Mononuclear cell (primary cell): ENCODE data around the gene DIAPH3. TPM values are rescaled to one million over a fixed set of nuclear protein-coding genes. Genes with fewer than 3 reads are reported as not detected.
"Not testable (repeated sequence)": the region's sequence is repeated elsewhere in the genome, so short reads cannot be mapped to it uniquely, and the experiment has no call there.

Experiments
- H3K27me3 ChIP-seq: 2 replicates; pipeline ENCODE4 v1.6.0; 2011; ENCODE audit warnings: low read length, control low read depth; ENCODE audit not compliant: insufficient read depth
- H3K4me1 ChIP-seq: 2 replicates; pipeline ENCODE4 v1.5.1; 2011; ENCODE audit warnings: mild to moderate bottlenecking, low read length, control low read depth; ENCODE audit not compliant: insufficient read depth
- H3K4me3 ChIP-seq: 2 replicates; pipeline ENCODE4 v1.5.1; 2011; ENCODE audit warnings: mild to moderate bottlenecking, low read length, moderate library complexity
- H3K9me3 ChIP-seq: 2 replicates; pipeline ENCODE4 v1.5.1; 2011; ENCODE audit warnings: low read depth, mild to moderate bottlenecking, control low read depth, low read length
- total RNA-seq: library from RNA; depleted of rRNA; stranded (reverse); fragments of >200 nt; gene quantifications from one replicate; pipeline ENCODE4 v1.2.3, GENCODE V29; 2012

Gene DIAPH3
- total RNA-seq, 1 donor = 0.21 TPM

GRCh38 chr13:60094385-60095088 is 69.2 kb downstream of the DIAPH3 start:
- Histone ChIP-seq H3K4me3 (no peak overlapping the region), H3K4me1 (no peaks in the 10 kb centered on the region), H3K27me3 (no peaks in the 10 kb centered on the region), H3K9me3 (no peaks in the 10 kb centered on the region)

GRCh38 chr13:60093425-60094019 is 70.2 kb downstream of the DIAPH3 start:
- Histone ChIP-seq H3K4me3 (no peak overlapping the region), H3K4me1 (no peaks in the 10 kb centered on the region), H3K9me3 (no peaks in the 10 kb centered on the region), H3K27me3 (no peaks in the 10 kb centered on the region)

- Histone ChIP-seq H3K4me3 (no peak overlapping the region), H3K9me3 (no peaks in the 10 kb centered on the region), H3K27me3 (no peaks in the 10 kb centered on the region), H3K4me1 (no peaks in the 10 kb centered on the region)
Measured at GRCh38 chr13:60091573-60091972, 72.2 kb downstream of the DIAPH3 start.

- Histone ChIP-seq H3K4me1 (no peaks in the 10 kb centered on the region), H3K9me3 (no peaks in the 10 kb centered on the region), H3K4me3 (no peak overlapping the region), H3K27me3 (no peaks in the 10 kb centered on the region)
Measured at GRCh38 chr13:60090574-60090973, 73.2 kb downstream of the DIAPH3 start.

GRCh38 chr13:60083780-60084179 is 79.9 kb downstream of the DIAPH3 start:
- not testable (repeated sequence) for H3K4me3 ChIP-seq, H3K4me1 ChIP-seq, H3K9me3 ChIP-seq, H3K27me3 ChIP-seq

GRCh38 chr13:60080850-60081249 is 82.9 kb downstream of the DIAPH3 start:
- no peak overlapping the region for H3K4me3 ChIP-seq
- no peaks in the 10 kb centered on the region for H3K9me3 ChIP-seq
- no peaks in the 10 kb centered on the region for H3K27me3 ChIP-seq

GRCh38 chr13:60078226-60078625 is 85.5 kb downstream of the DIAPH3 start:
- no peak overlapping the region for H3K4me3 ChIP-seq
- no peaks in the 10 kb centered on the region for H3K9me3 ChIP-seq
- no peaks in the 10 kb centered on the region for H3K4me1 ChIP-seq
- H3K27me3 ChIP-seq = no peaks in the 10 kb centered on the region

More at GRCh38 chr13:60080850-60081249, 82.9 kb downstream of the DIAPH3 start:
- no peaks in the 10 kb centered on the region for H3K4me1 ChIP-seq

GRCh38 chr13:60075850-60076249 is 87.9 kb downstream of the DIAPH3 start:
- H3K4me1 ChIP-seq = no peaks in the 10 kb centered on the region
- H3K27me3 ChIP-seq = no peaks in the 10 kb centered on the region
- no peak overlapping the region for H3K4me3 ChIP-seq
- H3K9me3 ChIP-seq = no peaks in the 10 kb centered on the region

- Histone ChIP-seq H3K4me1 (no peaks in the 10 kb centered on the region), H3K4me3 (no peak overlapping the region), H3K27me3 (no peaks in the 10 kb centered on the region), H3K9me3 (no peaks in the 10 kb centered on the region)
Measured at GRCh38 chr13:60074397-60074796, 89.3 kb downstream of the DIAPH3 start.

- Histone ChIP-seq H3K4me3 (no peak overlapping the region), H3K27me3 (no peaks in the 10 kb centered on the region), H3K9me3 (no peaks in the 10 kb centered on the region), H3K4me1 (no peaks in the 10 kb centered on the region)
Measured at GRCh38 chr13:60066226-60066625, 97.5 kb downstream of the DIAPH3 start.

- Histone ChIP-seq H3K27me3 (no peaks in the 10 kb centered on the region), H3K4me1 (no peaks in the 10 kb centered on the region), H3K9me3 (no peaks in the 10 kb centered on the region), H3K4me3 (no peak overlapping the region)
Measured at GRCh38 chr13:60062502-60062901, 101.2 kb downstream of the DIAPH3 start.

GRCh38 chr13:60061737-60062136 is 102.0 kb downstream of the DIAPH3 start:
- Histone ChIP-seq H3K4me1 (no peaks in the 10 kb centered on the region), H3K9me3 (no peaks in the 10 kb centered on the region), H3K27me3 (no peaks in the 10 kb centered on the region), H3K4me3 (no peak overlapping the region)

GRCh38 chr13:60051754-60052285 is 111.9 kb downstream of the DIAPH3 start:
- H3K27me3 ChIP-seq = no peaks in the 10 kb centered on the region
- no peaks in the 10 kb centered on the region for H3K4me1 ChIP-seq
- no peak overlapping the region for H3K4me3 ChIP-seq
- no peaks in the 10 kb centered on the region for H3K9me3 ChIP-seq

GRCh38 chr13:60048353-60048752 is 115.4 kb downstream of the DIAPH3 start:
- not testable (repeated sequence) for H3K4me1 ChIP-seq, H3K27me3 ChIP-seq, H3K9me3 ChIP-seq, H3K4me3 ChIP-seq

GRCh38 chr13:60047918-60048317 is 115.8 kb downstream of the DIAPH3 start:
- Histone ChIP-seq H3K4me3 (no peak overlapping the region), H3K27me3 (no peaks in the 10 kb centered on the region), H3K4me1 (no peaks in the 10 kb centered on the region), H3K9me3 (no peaks in the 10 kb centered on the region)

GRCh38 chr13:60044321-60044720 is 119.4 kb downstream of the DIAPH3 start:
- H3K4me3 ChIP-seq = no peak overlapping the region
- no peaks in the 10 kb centered on the region for H3K4me1 ChIP-seq
- no peaks in the 10 kb centered on the region for H3K9me3 ChIP-seq
- no peaks in the 10 kb centered on the region for H3K27me3 ChIP-seq
